Measurements from ENCODE around the gene KISS1R.

Gene KISS1R

GRCh38 chr19:869245-870177 is 47.6 kb upstream of the KISS1R start:
- ATAC-seq = peak; percentile 74
- TF ChIP-seq PATZ1 (CRISPR knock-in tag; IDR thresholded peaks at IDR 0.05; ENCODE audit: borderline replicate concordance) (0 out of 2 replicates have a peak, but pooled peaks have one; percentile 37), TCF4 (CRISPR knock-in tag; IDR thresholded peaks at IDR 0.05; ENCODE audit: borderline replicate concordance) (no peak), BACH2 (CRISPR knock-in tag; IDR thresholded peaks at IDR 0.05; ENCODE audit: borderline replicate concordance) (no peak)

- TF ChIP-seq GLIS3 (CRISPR knock-in tag; IDR thresholded peaks at IDR 0.05) (no peak), ESRRG (CRISPR knock-in tag; IDR thresholded peaks at IDR 0.05) (no peak), TOX (CRISPR knock-in tag; IDR thresholded peaks at IDR 0.05; ENCODE audit: borderline replicate concordance) (no peak), CREB5 (CRISPR knock-in tag; IDR thresholded peaks at IDR 0.05; ENCODE audit: low read depth) (no peak), ZFP3 (CRISPR knock-in tag; IDR thresholded peaks at IDR 0.05) (no peak), PPARA (CRISPR knock-in tag; IDR thresholded peaks at IDR 0.05; ENCODE audit: borderline replicate concordance) (no peak), ZFP30 (CRISPR knock-in tag; IDR thresholded peaks at IDR 0.05) (no peak), OSR1 (CRISPR knock-in tag; IDR thresholded peaks at IDR 0.05) (no peak)
- no peak for ATAC-seq
These were observed 46.8 kb upstream of the KISS1R start for GRCh38 chr19:870314-870713.

GRCh38 chr19:870963-871401 is 46.2 kb upstream of the KISS1R start:
- no peak for TF ChIP-seq GLIS3 (CRISPR knock-in tag; IDR thresholded peaks at IDR 0.05)
- no peak for TF ChIP-seq ZNF8 (CRISPR knock-in tag; IDR thresholded peaks at IDR 0.05)
- no peak for TF ChIP-seq POU6F1 (CRISPR knock-in tag; IDR thresholded peaks at IDR 0.05; ENCODE audit: borderline replicate concordance, low read depth)
- TF ChIP-seq PPARA (CRISPR knock-in tag; IDR thresholded peaks at IDR 0.05; ENCODE audit: borderline replicate concordance) = no peak
- no peak for TF ChIP-seq ISL1 (CRISPR knock-in tag; IDR thresholded peaks at IDR 0.05)
- no peak for TF ChIP-seq ZFP30 (CRISPR knock-in tag; IDR thresholded peaks at IDR 0.05)
- TF ChIP-seq CREB5 (CRISPR knock-in tag; IDR thresholded peaks at IDR 0.05; ENCODE audit: low read depth) = no peak
- TF ChIP-seq ARNTL (CRISPR knock-in tag; IDR thresholded peaks at IDR 0.05; ENCODE audit: borderline replicate concordance, low read depth) = no peak
- no peak for TF ChIP-seq BACH2 (CRISPR knock-in tag; IDR thresholded peaks at IDR 0.05; ENCODE audit: borderline replicate concordance)
- no peak for TF ChIP-seq ZNF70 (CRISPR knock-in tag; IDR thresholded peaks at IDR 0.05)
- TF ChIP-seq PATZ1 (CRISPR knock-in tag; IDR thresholded peaks at IDR 0.05; ENCODE audit: borderline replicate concordance) = no peak
- no peak for TF ChIP-seq ESRRG (CRISPR knock-in tag; IDR thresholded peaks at IDR 0.05)
- no peak for TF ChIP-seq TOX (CRISPR knock-in tag; IDR thresholded peaks at IDR 0.05; ENCODE audit: borderline replicate concordance)
- no peak for TF ChIP-seq ZC3H10 (CRISPR knock-in tag; IDR thresholded peaks at IDR 0.05)
- TF ChIP-seq SNAI2 (CRISPR knock-in tag; IDR thresholded peaks at IDR 0.05) = no peak
- TF ChIP-seq RARB (CRISPR knock-in tag; IDR thresholded peaks at IDR 0.05) = no peak
- TF ChIP-seq CSDC2 (CRISPR knock-in tag; IDR thresholded peaks at IDR 0.05) = no peak
- no peak for TF ChIP-seq OSR1 (CRISPR knock-in tag; IDR thresholded peaks at IDR 0.05)
- TF ChIP-seq ZFP3 (CRISPR knock-in tag; IDR thresholded peaks at IDR 0.05) = no peak
- no peak; the same call in 2 of the 3 replicates for ATAC-seq

All from SK-N-SH treated with all-trans-retinoic acid at 6 μM for 48 hours (cell line).